Activated CD4-positive, CD25-positive, alpha-beta regulatory T cell treated with anti-CD3 and anti-CD28 coated beads, Interleukin-2, amount 50 U/mL, for 16 hours (primary cell): ENCODE measurements around the gene PLAC1.

ENCODE experiments used
- DNase-seq: peaks from one replicate; pipeline ENCODE4 v3.0.0-alpha.2; 2020; ENCODE audit warnings: low read depth, low spot score

Gene PLAC1, protein sequence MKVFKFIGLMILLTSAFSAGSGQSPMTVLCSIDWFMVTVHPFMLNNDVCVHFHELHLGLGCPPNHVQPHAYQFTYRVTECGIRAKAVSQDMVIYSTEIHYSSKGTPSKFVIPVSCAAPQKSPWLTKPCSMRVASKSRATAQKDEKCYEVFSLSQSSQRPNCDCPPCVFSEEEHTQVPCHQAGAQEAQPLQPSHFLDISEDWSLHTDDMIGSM

DNA sequence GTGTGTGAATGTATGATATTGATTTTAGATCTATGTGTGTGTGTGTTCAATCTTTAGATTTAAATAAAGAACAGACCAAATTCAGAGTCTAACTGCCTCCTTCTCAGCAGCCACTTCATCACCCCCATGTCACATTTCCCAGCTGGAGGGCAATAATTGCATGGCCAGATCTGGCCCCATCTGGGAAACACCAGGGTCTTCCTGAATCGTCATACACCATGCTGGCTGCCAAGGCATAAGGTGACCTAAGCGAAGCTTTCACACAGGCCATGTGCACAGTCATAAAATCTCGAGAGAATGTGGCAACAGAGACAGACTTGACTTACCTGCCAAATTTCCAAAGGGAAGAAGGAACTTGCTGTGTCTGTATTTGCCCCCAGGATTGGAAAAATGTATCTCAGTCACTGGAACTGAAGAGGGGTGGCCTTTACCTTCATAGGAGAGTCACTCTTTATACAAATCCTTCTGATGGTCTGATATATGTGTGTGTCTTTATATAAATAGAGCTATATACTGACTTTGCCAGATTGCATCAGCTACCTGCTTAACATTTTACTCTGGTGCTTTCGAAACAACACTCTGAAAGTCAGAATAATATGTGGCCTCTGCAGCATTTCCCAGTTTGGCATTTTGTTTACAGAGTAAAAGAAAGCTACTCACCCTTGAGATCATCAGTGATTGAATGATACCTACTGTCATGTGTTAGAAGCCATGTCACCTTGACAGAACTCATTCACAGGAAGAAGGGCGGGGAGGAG is at the start of gene PLAC1:
TSS of gene PLAC1 (minus strand) at position 470 of the 758 bp plus-strand sequence. CDS start 91,789 bp downstream, outside the sequence.
- no peak for DNase-seq

DNA sequence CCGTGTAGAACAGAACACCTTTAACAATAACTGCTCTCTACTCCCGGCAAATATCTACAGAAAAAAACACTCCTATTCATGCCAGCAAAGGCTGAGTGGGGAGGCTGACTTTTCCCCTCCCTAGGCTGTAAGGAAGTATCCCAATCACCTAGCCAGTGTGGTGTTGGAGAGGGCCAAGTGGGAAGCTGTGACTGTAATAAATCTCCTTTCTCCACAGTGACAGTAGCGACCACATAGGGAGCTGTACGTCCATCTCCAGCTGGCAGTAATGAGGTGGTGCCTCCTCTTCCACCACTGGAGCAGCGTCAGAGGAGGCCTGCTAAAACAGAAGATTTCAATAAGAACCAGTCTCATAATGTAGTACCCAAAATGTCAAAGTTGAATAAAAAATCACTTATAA is 47.9 kb upstream of the PLAC1 start:
- no peak for DNase-seq

DNA sequence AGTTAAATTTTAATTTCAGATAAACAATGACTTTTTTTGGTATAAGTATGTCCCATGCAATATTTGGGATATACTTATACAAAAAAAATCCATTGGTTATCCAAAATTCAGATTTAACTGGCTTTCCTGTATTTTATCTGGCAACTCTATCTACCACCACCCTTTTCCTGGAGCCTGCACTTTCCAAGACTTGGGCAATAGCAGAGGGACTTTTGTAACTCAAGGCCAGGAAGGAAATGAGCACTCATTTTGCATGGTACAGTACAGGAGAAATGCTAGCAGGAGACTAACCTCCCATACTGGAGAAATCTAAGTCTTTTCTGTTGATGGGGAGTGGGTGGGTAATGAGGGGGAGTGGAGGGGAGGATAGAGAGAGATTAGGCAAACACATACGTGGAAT is 37.7 kb upstream of the PLAC1 start:
- no peak for DNase-seq

DNA sequence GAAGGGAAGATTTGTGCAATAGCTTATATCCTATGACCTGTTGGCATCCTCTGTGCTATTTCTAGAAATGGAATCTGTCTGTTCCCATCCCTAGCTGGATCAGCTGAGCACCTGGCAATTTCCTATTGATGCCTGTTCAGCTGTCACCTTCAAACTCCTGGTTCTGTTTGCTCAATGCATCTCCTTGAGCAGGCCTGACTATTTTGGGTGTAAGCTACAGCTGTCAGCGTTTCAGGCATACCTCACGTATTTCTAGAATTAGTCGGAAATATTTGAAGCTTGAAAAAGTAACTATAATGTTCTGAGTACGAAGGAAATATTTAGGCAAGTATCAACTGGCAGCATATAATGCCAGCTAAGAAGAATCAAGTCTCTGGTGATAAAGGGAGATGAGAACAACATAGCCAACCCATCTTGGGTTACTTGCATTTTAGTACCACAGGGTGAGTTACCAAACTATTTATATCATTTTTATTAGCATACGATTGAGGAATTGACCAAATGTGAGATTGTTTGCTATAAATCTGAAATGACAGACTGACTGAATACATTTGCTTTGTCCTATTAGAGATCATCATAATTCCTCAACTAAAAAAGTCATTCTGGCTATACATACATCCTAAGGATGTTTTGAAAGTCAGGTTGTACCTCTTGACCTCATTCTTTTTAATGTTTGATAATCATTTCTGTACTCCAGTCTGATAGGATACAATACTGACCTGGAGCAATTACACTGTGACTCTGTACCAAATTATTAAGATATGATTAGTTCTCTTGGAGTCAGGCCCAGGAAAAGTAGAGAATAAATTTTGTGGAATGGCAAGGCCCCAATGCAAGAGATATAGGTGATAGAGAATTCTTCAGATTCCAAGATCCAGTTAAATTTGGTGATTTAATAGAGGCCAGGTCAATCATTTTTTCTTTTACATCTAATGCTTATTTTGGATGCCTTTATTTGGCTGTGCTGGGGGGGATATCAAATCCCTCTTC is 36.4 kb upstream of the PLAC1 start:
- DNase-seq: no peak

DNA sequence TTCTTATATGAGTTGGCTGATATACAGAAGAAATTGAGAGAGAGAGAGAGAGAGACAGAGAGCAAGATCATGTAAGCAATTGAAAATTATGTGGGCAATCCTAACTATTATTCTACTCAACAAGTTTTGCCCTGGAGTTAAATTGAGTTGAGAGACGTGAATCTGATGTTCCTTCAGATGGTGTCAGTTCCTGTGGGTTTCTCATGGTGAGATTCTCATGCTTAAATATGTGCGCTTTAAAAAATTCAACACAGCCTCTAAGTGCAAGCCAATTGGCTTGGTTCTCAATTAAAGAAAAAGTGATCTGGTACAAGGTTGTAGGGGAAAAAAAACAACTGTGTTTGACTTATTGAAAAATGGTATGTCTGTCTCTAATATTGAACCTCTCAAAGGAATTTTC is 35.4 kb upstream of the PLAC1 start:
- DNase-seq: no peak

DNA sequence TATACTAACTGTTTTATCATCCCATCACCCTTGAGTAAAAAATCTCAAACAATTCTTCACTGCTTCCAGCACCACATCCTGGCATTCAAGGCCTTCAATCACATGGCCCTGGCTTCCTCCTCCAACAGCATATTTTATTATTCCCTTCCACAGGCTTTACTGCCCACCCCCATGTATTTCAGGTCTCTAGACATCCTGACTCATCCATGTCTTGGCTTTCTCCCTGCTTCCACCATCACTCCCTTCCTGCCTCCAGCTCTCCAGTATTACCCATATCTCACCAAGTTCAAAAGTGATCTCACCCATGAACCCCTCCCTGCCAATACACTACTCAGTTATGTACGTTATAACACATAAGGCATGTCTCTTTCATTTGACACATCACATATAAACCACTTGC is 34.7 kb upstream of the PLAC1 start:
- no peak for DNase-seq

DNA sequence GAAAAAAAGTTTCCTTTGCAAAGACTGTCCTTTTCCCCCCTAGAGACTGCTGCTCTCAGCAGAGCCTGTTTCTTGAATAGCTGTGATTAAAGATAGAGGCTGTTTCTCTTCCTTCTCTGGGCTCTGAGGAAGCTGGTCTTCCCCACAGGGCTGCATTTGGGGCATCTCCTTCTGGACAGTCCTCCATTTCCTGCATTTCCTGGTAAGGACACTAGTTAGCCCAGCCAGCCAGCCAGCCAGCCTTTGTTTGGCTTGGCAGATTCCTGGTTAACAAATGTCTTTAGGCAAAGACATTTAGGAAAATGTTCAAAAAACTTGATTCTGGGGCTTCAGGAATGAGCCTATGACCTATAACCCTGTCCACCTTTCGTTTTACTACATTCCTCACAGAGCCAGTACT is 34.0 kb upstream of the PLAC1 start:
- no peak for DNase-seq

DNA sequence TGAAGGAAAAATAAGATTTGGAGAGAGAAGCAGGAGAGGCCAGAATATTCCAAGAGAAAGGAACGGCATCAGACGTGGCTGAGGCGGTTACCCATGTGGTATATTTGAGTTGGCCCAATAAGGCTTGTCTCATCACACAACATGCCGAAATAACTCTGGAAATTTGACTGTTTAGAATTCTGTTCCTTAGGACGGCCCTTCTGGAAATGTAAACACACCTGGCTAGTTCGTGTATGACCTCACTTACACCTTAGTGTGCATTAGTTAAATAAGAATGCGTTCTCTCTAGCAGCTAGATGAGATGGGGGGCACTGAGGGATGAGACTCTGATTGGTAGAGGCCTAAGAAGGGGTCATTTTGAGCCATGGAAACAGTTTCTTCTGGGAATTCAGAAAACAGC is 33.2 kb upstream of the PLAC1 start:
- DNase-seq: no peak

DNA sequence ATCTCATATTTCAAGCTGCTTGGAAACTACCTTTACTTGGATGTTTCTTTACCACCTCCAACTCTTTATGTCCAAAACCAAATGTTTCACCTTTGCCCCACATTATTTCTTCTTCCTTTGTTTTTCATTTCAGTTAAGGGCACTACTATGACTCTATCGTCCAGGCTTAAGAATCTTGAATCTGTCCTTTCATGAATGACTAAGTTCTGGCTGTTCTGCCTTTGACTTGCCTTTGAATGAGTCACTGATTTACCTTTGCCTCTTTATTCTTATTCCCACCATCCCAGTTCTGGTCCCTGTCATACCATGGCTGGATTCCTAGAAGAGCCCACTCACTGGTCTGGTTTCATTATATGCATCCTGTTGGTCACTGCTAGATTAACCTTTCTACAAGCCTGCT is 30.6 kb upstream of the PLAC1 start:
- no peak for DNase-seq

DNA sequence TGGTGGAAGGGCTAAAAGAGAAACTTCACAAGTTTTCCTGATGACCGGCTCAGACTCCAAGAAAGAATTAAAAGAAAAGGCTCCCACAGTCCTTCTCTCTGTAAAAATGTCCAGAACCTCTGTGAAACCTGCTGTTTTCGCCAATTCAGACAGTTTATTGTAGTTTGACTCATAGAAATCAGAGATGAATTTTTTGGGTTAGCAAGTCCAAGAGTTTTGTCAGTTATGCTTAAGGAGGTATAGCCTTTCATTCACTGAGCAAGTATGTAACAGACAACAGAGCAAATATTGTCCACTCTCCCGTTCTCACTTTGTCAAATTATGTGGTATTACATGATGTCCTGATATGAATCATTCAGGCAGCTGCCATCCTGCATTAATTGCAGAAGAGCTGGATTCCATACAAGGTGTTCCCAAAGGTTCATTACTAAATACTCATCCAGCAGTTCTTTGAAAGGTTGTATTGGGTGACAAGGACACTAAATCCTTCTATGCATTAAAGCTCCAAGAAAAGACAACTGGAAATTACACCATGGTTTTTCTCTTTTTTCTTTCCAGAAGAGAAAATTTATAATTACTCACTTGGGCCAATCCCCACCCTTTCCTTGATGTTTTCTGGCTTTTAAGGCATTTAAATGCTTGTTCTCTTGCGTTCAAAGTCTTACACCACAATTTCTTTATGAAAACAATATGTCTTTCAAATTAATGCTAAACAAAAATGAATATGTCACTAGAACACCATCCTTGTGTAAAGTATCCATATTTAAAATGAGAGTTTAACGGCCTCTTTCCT is 30.0 kb upstream of the PLAC1 start:
- no peak for DNase-seq

DNA sequence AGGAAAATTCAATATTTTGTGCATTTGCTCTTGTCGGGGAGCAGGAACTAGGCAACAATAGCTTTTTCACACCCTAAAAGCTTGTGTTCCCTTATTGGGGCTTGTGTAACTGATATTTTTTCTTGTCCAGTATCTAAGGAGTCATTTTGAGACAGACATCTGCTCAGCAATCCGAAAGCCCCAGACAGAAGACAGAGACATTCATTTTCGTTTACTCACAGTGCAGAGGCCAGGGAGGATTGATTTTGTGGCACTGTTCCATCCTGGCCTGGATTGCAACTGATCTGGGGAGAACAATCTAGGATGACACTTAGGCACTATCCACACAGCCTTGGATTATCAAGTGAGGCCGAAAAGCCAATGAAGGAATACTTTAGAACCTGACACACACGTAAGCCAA is 27.4 kb upstream of the PLAC1 start:
- DNase-seq: no peak

DNA sequence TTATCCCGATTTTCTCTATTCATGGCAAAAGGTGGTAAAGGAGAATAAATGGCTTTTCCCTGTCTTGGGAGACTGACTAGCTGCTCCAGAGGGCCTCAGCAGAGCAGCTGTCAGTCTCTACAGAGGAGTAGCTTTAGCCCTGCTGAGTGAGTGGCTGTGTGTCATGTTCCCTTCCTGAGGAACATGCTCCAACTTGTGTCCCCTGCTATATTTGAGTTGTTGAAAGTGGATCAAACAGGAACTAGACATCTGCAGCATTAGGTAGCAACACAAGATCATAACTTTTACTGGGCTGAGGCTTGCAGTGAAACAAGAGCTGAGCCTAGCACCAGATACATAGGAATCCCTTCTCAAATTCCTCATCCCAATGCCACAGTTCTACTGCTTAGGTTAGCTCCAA is 26.7 kb upstream of the PLAC1 start:
- DNase-seq: no peak

DNA sequence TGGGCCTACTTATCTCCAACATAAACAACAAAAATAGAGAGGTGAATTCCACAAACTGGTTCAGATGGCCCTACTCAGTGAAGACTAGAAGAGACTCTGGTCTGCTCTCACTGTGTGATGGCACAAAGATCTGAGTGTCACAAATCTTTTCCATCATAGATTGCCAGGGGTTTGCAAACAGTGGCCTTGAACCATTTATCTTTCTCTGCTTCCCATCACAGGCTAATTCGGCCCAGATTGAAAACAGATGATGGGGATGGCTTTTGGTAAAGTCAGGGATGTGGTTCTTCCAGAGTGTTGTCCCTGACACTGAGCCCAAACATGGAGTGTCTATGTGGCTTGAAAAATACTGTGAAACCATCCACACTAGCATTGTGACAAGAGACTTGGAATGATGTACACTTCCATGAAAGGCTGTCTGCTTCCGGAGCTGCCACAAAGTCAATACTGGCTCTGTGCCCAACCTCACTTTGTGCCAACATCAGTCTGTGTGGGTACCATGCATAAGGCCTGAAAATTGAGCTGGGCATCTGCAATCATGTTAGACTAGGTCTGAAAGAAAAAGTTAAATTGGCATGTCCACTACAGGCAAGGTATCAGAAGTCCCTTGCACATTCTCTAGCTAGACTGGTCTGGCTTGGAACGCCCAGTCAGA is 25.2 kb upstream of the PLAC1 start:
- DNase-seq: no peak

DNA sequence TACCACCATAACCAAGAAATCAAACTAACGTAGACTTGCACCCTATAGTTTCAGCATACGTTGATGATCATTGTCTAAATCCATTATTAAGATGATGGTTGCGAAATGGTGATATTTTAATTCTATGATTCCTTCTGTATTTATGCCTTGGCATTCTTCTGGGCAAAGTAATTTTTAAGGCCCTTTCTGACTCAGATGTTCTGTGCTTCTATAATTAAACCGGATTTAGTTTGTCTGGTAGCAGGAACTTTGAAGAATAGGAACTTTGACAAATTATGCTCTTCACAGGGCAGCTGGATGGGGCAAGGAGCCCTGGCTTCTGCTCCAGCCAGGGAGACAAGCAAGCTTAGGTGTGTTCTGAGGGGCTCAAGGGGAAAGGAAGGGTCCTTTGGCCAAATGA is 23.8 kb upstream of the PLAC1 start:
- DNase-seq: no peak

DNA sequence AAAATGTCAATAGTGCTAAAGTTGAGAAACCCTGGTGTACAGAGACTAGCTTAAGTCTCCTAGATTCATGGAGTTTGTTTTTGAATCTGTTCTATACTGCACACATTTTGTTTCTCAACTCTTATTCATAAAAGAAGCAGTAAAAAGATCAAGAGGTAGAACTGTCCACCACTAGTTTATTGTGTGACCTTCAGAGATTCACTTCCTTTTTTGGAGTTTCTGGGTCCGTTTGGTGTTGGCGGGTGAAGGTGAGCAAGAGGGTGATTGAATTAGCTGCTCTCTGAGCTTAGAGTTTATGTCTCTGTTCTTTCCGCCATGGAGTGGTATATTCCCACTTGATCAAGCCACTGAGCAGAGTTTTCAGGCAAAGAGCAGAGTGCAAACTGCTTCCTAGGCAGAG is 21.4 kb upstream of the PLAC1 start:
- DNase-seq: no peak

DNA sequence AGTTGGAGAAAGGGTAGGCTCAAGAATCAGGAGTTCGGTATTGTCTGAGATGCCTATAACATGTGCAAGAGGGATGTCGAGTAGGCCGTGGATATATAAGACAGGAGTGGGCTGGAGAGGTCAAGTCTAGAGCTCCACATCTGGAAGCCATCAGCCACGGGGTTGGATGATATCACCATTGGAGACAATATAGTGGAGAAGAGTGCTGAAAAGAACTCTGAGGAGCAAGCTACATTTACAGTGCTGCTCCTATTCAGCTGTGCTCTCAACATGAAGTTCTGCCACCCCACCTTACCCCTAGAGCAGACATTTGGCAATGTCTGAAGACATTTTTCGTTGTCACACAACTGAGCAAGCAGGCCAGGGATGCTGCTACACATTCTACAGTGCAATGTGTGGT is 20.9 kb upstream of the PLAC1 start:
- no peak for DNase-seq

DNA sequence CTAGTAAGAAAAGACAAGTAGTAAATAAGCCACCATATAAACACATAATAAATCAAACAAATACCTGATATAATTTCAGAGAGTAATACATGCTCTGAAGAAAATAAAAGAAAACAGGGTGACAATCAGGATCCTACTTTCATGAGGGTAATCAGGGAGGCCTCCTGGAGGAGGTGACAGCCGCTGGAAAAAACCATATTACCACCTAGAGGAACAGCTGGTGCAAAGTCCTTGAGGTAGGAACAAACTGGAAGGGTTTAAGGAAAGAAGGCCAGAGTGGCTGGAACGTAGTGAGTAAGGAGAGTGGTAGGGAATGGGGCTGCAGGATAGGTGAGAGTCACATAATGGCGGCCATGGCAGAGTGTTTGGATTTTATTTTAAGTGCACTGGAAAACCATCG is 19.1 kb upstream of the PLAC1 start:
- DNase-seq: no peak

DNA sequence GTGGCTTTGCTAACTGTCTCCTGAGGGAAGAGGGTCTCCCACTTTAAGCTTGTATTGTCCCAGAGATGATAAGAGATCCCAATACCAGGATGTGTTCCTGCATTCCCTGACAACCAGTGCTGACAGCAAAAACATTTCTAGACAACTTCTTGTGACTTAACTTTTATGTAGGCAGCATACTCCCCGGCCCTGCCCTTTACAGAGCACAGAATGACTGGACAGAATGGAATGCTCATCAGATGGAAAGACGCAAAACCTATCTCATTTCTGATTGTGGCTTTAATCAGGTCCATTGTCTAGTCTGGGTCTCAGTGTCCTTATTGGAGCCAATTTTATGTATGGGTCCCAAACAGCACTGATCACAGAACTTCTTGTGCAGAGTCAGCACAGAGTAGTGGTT is 18.2 kb upstream of the PLAC1 start:
- DNase-seq: no peak

DNA sequence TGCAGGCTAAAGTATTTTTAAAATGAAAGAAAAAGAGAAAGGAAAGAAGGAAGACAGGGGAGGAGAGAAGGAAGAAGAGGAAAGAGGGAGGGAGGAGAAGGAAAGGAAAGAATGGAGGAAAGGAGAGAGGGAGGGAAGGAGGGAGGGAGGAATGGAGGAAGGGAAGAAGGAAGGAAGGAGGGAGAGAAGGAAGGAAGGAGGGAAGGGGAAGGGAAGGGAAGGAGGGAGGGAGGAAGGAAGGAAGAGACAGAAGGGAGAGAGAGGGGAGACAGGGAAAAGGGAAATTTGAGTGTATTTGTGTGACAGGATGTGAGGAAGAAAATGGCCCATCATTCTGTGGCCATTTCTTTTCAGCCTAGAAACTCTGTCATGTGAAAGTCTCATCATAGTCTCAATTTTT is 14.9 kb upstream of the PLAC1 start:
- DNase-seq: no peak

DNA sequence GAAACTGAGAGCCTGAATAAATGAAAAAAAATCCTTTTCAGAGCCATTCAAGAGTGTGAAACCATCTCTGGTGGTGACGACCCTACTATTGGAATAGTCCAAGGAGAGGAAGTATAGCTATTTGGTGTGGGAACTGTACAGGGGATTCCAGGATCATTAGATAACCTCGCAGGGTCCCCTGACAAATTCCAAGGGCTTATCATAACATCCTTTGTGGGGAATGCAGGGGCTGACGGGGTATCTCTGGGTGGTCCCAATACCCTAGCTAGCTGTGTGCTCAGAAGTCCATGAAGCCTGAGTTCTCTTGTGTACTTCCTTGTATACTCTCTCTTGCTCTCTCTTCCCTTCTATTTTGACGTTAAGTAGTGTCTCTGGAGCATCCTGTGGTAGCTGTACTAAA is 13.8 kb upstream of the PLAC1 start:
- no peak for DNase-seq

DNA sequence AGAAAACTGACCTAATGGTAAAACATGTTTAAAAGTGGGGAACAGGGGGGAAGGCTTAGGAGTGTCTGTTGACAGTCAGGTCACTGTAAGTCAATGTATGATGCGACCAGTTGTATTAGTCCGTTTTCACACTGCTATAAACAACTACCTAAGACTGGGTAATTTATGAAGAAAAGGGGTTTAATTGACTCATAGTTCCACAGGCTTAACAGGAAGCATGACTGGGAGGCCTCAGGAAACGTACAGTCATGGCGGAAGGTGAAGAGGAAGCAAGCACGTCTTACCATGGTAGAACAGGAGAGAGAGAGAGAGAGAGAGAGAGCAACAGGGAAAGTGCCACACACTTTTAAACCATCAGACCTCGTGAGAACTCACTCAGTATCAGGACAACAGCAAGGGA is 13.0 kb upstream of the PLAC1 start:
- DNase-seq: no peak
